GM21576 (cell line): ENCODE measurements around the gene NUP210.
A peak's percentile ranks its signal among the peaks of the same experiment; 100 is the strongest.
"Not testable (repeated sequence)": the region's sequence is repeated elsewhere in the genome, so short reads cannot be mapped to it uniquely, and the experiment has no call there.

Source experiments
- ATAC-seq: cut with Tn5 transposase; IDR thresholded peaks from one replicate; pipeline ENCODE4 v1.9.1; 2021; ENCODE audit warnings: mild to moderate bottlenecking, moderate library complexity; ENCODE audit not compliant: unreplicated experiment

NUP210 gene

DNA sequence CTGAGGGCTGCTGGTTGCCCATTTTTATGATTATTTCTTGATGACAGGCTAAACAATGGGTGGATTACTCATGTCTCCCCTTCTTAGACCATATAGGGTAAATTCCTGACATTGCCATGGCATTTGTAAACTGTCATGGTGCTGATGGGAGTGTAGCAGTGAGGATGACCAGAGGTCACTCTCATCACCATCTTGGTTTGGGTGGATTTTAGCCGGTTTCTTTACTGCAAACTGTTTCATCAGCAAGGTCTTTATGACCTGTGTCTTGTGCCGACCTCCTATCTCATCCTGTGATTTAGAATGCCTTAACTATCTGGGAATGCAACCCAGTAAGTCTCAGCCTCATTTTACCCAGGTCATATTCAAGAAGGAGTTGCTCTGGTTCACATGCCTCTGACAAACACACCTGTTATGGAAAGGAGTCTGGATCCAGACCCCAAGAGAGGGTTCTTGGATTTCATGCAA is 10.3 kb upstream of the NUP210 start:
- not testable (repeated sequence) for ATAC-seq

DNA sequence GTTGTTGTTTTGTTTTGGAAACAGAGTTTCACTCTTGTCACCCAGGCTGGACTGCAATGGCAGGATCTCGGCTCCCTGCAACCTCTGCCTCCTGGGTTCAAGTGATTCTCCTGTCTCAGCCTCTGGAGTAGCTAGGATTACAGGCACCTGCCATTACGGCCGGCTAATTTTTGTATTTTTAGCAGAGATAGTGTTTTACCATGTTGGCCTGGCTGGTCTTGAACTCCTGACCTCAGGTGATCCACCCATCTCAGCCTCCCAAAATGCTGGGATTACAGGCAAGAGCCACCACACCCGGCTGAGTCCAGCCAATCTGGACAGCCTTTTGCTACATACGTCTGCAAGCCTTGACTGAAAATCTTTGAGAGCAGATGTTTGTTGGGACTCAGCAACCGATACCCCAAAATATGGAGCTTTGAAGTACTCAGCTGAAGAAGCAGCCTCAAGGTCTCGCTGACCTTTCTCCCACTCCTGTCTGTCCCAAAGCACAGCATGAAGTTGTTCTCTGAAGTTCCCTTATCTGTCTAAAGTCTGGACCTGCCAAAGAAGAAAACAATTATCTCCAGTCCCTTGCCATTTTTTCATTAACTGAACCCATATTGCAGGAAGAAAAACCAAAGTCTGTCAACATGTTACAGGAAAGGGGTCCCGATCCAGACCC is 9.6 kb upstream of the NUP210 start:
- ATAC-seq, result no peak

DNA sequence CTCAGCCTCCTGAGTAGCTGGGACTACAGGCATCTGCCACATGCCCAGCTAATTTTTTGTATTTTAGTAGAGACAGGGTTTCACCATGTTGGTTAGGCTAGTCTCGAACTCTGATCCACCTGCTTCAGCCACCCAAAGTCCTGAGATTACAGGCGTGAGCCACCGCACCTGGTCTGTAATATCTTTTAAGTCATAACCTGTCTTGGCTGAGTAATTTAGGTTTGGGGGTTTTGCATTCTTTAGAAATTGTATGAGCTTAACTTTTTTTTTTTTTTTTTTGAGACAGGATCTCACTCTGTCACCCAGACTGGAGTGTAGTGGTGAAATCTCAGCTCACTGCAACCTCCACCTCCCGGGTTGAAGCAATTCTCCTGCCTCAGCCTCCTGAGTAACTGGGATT is 8.6 kb upstream of the NUP210 start:
- ATAC-seq, result not testable (repeated sequence)

DNA sequence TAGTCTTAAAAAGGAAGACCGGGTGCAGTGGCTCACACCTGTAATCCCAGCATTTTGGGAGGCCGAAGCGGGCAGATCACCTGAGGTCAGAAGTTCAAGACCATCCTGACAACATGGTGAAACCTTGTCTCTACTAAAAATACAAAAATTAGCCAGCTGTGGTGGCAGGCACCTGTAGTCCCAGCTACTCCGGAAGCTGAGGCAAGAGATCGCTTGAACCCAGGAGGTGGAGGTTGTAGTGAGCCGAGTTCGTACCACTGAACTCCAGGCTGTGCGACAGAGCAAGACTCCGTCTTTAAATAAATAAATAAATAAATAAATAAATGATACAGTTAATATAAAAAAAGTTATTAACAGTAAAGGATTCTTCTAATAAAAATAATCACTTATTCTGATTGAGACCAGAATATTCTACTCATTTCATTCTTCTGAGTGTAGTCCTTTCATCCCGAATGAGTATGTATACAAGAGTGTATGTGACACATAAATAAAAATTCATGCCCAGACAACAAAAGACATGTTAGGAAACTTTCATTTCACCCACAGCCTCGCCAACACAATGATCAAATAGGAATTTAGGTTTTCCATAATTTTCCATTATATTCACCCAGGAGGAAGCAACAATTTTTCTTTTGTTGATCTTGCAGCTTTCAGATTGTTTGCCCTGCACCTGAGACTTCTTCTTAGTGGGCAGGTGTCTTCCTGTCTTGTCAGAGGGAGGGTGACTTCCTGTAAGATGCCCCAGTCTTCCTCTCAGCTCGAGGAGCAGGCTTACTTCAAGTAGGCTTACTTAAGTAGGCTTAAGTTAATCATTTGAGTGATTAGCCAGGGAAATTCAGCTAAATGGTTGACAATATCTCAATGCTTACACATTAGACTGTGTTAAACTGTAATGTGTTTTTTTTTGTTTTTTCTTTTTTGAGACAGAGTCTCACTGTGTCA is 7.8 kb upstream of the NUP210 start:
- ATAC-seq, result no peak

DNA sequence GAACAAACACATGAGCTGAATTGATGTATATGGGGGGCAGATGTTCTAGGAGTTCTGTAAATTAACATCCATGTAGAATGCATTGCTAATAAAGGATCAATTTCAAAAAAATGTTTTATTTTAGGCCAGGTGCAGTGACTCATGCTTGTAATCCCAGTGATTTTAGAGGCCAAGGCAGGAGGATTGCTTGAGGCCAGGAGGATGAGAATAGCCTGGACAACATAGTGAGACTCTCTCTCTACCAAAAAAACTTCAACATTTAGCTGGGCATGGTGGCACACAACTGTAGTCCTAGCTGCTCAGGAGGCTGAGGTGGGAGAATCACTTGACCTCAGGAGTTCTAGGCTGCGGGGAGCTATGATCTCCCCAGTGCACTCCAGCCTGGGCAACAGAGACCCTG is 6.5 kb upstream of the NUP210 start:
- no peak for ATAC-seq

DNA sequence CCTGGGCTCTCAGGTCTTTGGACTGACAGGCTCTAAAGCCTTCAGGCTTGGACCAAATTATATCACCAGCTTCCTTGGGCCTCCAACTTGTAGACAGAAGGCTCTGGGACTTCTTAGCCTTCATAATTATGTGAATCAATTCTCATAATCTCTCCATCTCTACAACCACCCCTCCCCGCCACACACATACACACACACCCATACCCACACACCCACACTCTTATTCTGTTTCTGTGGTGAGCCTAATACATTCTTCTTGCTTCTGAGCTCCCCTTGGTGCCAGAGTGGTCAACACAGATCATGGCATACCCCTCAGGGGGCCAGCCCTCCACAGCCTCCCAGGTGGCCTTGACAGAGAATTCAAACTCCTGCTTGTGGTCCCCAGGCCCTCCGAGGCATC is 5.6 kb upstream of the NUP210 start:
- no peak for ATAC-seq

DNA sequence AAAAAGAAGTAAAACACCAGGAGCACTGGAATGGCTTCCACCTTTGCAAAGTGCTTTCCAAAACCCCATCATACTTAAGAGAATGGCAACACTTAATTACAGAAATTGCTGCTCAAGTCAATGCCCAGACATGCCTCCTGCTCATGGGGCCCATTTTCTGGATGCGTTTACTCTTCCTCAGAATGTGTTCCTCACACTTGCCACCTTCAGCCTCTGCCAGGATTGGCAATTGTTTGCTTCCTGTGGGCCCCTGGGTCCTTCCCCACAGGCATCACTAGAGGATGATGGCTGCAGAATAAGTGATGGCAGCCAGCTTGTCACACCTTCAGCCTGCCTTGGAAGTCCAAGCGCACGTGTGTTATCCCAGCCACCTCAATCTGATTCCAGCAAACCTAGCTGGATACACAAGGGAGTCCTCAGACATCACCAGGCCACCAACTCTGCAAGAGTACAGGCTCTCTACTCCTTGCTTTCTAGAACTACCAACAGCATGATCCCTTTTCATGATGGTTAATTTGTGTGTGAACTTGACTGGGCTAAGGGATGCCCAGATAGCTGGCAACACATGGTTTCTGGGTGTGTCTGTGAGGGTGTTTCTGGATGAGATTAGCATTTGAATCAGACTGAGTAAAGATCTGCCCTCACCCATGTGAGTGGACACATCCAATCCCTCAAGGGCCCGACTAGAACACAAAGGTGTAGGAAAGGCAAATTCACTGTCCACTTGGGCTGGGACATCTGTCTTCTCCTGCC is 4.9 kb upstream of the NUP210 start:
- no peak for ATAC-seq

DNA sequence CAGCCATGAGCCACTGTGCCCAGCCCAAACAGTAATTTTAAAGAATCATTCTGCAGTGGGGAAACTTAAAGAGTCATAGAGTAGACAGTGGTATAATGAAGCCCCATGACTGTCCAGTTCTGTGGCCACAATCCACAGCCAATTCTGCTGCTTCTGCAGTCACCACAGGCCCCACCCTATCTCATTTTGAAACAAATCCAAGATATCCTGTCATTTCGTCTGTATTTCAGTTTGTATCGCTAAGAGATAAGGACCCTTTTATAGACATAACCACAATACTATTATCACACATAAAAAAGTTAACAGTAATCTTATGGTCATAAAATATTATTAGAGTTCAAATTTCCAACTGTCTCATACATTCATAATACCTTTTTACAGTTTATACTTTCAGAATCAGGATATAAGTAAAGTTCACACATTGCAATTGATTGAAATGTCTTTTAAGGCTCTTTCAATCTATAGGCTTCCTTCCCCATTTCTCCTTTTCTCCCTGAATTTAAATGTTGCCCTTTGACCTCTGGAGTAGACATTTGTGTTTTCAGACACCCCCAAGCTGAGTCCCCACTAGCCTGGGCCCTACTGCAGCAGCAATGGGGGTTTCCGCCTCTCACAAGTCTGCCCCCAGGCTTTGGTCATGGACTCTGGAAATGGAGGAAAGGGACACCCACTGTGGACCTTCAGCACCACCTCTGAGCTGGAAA is 4.2 kb upstream of the NUP210 start:
- ATAC-seq, result no peak

DNA sequence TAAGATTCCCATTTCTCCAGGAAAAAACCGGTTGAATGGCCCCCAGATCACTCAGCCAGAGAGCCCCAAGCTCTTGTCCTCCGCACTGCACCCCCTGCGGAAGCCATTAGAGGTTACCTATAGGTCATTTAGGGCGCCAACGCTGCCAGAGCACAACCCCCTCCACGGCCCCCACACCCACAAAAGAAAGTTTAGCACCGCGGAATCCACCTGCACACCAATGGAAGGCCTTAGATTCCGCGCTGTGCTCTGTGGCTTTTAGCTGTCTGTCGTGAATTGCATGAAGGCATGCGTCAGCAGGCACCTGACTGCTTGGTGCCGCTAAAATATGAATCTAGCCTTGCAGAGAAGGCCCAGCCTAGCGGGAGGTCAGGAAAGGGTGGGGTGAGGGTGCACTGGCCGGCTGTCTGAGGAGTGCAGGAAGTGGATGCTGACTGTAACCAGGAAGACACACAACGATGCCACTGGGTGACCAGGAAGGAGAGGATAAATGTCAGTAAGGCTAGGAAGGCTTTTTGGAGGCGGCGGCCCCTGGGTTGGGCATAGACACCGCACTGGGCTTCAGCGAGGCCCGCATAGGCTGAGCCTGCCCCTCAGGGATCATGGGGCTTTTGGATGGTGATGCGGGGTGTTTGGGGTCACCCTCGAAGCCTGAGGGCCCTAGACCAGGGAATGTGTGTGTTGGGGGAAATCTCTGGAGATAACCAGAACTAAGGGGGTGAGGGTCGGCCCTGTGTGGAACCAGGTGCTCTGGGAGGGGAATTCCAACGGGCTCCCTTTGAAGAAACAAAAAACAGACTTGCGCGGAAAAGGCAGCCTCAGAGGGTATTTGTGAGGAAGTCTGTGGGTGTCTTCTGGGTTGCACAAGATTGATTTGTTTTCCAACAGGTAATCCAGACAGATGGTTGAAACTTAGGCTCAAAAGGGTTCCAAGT is 976 bp upstream of the NUP210 start:
- no peak for ATAC-seq

DNA sequence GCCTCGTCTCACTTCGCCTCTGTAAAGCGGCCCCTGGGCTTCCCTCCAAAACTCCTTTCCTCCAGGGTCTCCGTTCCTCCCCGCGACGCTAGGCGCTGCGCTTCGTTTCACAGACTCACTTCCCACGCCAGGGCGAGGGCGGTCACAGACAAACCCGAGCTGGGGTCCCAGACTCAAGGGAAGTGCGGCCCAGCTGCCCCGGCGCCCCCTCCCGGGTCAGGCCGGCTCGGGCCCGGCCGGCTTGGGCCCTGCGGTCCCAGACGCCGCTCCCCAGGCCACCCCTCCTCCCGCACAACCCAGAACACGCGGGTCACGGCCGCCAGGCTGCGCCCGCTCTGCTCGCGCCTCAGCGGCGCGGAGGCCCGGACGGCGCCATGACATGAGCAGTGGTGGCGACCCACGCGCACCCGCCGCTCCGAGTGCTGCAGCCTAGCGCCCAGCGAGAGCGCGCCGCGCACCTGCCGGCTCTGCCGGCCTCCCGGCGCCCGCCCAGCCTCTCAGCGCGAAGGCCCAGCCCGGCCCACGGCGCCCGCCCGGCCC is 547 bp downstream of the NUP210 start:
- ATAC-seq, result peak; percentile 35

DNA sequence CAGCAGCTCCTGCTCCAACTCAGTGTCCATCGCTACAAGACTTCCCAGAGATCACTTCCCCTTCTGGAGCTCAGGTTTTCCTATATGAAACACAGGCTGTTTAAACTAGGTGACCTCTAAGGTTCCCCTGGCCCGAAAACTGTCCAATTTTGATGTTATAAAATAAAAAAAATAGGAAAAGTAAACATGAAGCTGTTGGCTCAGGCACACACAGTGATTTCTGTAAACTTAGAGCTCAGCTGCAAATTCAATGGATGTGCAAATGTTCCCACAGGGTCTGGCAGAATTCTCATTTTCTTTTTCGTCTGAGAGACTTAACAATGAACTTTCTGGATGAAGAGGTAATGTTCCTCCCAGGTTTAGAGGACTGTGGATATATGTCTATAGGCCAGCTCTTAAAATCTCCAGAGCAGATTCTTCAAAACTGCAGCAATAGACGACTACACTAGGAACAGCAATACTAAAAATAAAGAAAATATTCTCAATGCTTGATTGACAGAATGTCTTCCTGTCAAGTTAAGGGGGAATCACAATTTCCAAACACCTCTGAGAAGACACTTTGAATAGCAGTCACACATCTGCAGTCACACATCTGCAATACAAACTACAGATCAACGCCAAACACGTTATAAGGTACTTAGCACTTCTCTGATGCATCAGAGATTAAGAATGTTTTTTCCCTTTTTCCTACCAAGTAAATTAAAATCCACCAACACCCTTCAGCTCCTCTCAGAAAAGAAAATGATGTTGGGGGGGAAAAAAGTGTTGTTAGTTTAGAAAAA is 2.8 kb downstream of the NUP210 start:
- no peak for ATAC-seq

DNA sequence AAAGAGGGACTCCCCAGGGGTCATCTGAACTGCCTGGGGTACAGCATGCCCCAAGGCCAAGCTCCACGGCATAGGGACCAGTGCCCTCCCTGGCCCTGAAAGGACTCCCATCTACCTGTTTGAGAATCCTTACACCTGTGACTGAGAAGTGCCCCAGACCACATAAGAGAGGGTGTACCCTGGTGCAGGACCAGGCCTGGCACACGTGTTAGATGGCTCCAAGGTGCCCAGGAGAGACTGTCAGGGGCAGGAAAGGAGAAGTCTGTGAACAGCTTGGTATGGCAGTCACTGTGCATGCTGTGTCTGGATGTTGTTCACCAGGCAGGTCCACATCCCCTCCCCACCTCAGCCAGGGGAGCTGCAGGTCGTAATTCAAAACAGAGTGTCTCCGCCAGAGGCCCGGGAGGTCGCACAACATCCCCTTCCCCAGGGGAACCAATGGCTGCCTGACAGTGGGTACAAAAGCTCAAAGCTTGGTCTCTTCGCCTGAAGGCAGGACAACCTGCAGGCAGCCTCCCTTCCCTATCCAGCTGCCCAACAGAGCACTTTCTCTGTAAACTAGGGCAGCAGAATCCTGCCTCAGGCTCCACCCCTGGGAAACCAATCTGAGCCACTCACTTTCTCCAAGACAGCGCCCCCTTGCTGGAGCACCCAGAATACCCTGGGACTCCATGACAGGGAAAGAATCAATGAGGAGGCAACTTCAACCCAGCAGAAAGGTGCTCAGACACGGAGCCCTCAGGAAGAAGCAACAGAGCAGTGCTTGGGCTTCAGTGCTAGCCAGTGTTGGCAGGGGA is 3.9 kb downstream of the NUP210 start:
- ATAC-seq, result no peak

DNA sequence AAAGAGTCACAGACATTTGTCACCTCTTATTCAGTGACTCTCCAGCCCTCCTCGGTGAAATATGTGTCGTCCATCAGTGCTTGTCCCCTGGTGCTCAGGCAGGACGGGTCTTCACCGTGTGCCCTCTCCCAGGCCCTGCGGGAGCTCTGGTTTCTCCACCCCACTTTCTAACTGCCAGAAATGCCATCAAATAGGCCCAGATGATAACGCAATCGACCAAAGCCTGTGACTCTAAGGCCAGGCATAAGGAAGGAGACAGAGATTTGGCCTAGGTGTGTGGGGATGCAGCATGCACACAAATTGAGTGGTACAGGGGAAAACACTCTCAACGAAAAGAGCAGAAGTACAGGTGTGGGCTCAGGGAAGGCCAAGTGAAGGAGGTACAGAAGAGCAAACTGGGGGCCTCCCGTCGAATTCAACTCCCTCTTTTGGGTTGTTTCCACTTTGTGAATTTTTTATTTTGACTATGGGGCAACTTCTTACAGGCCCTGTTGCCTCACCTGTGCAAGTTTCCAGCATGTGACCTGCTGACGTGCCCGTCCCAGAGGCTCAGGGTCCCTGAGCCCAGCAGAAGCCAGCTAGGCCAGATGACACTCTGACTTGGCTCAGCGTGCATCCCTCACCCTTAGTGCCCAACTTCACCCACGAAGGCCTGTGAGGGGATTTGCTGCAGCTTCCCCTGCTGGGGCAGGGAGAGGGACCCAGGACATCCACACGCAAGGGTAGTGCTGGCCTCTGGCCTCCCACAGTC is 4.7 kb downstream of the NUP210 start:
- no peak for ATAC-seq

DNA sequence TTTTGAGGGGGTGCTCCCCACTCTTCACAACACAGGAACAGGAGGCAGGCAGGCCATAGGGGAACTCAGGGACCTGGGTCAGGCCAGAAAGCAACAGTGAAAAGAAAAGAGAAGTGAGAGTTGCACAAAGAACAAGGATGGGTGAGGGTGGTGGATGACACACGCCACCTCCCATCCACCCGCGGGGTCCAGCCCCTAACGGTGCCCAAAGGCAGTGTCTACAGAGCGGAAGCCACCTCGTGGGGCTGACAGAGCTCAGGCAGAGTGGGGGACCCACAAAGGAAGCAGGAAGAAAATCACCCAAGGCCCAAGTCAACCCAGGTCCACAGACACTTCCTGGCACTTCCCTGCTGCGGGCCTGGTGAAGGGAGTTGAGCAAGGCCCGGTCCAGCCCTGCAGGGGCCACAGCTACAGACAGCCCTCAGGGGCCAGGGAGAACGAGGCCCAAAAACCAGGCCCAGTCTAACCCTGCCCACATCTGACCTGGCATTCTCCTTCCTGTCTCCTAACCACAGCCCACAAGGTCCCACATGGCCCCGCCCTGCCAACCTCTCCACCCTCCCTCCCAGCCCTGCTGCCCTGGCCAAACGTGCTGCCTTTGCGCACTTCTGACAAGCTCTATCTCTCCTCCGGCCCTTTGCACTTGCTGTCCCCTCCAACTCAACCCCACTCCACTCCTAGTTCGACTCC is 5.9 kb downstream of the NUP210 start:
- peak; percentile 88 for ATAC-seq

DNA sequence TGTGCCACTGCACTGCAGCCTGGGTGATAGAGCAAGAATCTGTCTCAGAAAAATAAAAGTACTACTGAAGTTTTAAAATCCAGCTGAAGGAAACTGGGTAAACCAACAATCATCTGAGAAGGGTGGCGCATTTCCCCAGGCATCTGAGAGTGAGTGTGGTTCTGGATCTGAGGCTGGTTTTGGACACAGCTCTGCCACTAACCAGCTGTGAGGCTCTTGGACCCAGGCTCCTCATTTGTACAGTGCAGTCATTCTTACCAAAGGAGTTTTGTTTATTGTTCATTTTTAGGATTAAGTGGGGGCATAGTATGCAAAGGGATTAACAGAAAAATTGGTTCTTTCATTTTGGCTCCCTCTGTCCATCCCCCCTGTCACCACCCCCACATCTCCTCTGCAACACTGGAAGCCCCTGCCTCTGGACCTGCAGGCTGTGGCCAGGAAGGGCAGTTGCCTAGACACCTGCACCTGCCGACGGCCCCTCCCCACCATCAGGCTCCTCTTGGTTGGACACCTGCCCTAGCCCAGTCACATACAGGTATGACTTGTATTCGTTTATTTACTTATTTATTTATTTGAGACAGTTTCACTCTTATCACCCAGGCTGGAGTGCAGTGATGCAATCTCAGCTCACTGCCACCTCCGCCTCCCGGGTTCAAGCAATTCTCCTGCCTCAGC is 8.8 kb downstream of the NUP210 start:
- ATAC-seq, result no peak

DNA sequence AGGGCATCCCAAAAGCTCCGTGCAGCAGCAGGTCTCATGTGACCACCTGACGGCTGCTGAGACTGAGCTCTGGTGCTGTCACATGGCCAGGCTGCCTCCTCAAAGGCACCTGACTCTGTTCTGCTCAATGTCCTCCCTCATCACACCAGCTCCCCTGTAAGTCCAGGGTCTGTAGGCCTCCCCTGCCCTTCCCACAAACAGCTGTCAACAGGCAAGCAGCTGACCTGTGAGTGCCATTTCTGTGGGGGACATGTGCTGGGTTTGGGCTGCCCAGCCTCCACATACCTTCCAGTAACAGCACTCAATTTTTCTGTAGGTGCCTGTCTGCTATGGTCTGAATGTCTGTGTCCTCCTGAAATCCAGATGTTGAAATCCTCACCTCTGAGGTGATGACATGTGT is 11.2 kb downstream of the NUP210 start:
- no peak for ATAC-seq
